ENCODE measurements around the gene STEAP1. TPM values are rescaled to one million over a fixed set of nuclear protein-coding genes. Genes with fewer than 3 reads are reported as not detected.
A peak's percentile ranks its signal among the peaks of the same experiment; 100 is the strongest.

The STEAP1 gene
- total RNA-seq, 4 donors from 2014 or later = 2.9 to 14.6 (median 8.8) TPM

- peak within 1 kb of the TSS; percentile 87 to 91 (median 88) for H3K27ac ChIP-seq (replicated peaks in 1 of 4)
- peak; percentile 96 for DNase-seq (ENCODE audit: extremely low spot score)
- under 1% methylated on average over 42 of the region's 73 CpGs for WGBS
- H3K36me3 ChIP-seq = no peaks in the 10 kb centered on the region
- TF ChIP-seq POLR2AphosphoS5 (IDR thresholded peaks at IDR 0.05) = peak; percentile 67 to 85
- no peak for TF ChIP-seq EP300 (IDR thresholded peaks at IDR 0.05)
- peak; percentile 52 for TF ChIP-seq POLR2A (IDR thresholded peaks at IDR 0.05; ENCODE audit: low read depth)
- TF ChIP-seq CTCF (IDR thresholded peaks at IDR 0.05) = peak; percentile 46 to 79 (median 48)
- intact Hi-C loops (cut with DNase I) = loop anchor here (5.0 kb wide), 2 partner anchors 36 to 54 kb away; partner anchors contain the start of gene CFAP69
- peak within 1 kb of the TSS; percentile 77 to 84 (median 79) for H3K4me3 ChIP-seq
- peaks cover 0 to 8% (median 0%) of the 10 kb centered on the region in 4 donors for H3K27me3 ChIP-seq
- H3K4me1 ChIP-seq = peaks cover 0 to 29% (median 19%) of the 10 kb centered on the region in 4 donors
- no peaks in the 10 kb centered on the region for H3K9me3 ChIP-seq
Observed at GRCh38 chr7:90211391-90212148, 57.3 kb downstream of the STEAP1 start, which contains the start of gene STEAP2. TSS of gene STEAP2 (plus strand) at chr7:90211740. CDS start at chr7:90225083, 13,343 bp downstream.

- no peak for TF ChIP-seq EP300 (IDR thresholded peaks at IDR 0.05)
- TF ChIP-seq POLR2AphosphoS5 (IDR thresholded peaks at IDR 0.05) = no peak
- TF ChIP-seq POLR2A (IDR thresholded peaks at IDR 0.05; ENCODE audit: low read depth) = no peak
- TF ChIP-seq CTCF (IDR thresholded peaks at IDR 0.05) = no peak
- intact Hi-C loops (cut with DNase I) = loop anchor here (5.0 kb wide), 2 partner anchors 35 to 55 kb away; partner anchors contain the start of gene CFAP69
- no peaks in the 10 kb centered on the region for H3K36me3 ChIP-seq
- WGBS = 0% methylated on average over 5 of the region's 6 CpGs
- peak overlapping the region; percentile 77 to 84 (median 79) for H3K4me3 ChIP-seq
- no peak for DNase-seq (ENCODE audit: extremely low spot score)
- peaks cover 0 to 29% (median 21%) of the 10 kb centered on the region in 4 donors for H3K4me1 ChIP-seq
- peak overlapping the region; percentile 87 to 91 (median 88) for H3K27ac ChIP-seq (replicated peaks in 1 of 4)
- H3K9me3 ChIP-seq = no peaks in the 10 kb centered on the region
- peaks cover 0 to 8% (median 0%) of the 10 kb centered on the region in 4 donors for H3K27me3 ChIP-seq
Observed at GRCh38 chr7:90212149-90212495, 57.9 kb downstream of the STEAP1 start.

GRCh38 chr7:90213521-90213920 is 59.3 kb downstream of the STEAP1 start:
- H3K4me1 ChIP-seq = peaks cover 0 to 29% (median 21%) of the 10 kb centered on the region in 4 donors
- H3K36me3 ChIP-seq = no peaks in the 10 kb centered on the region
- intact Hi-C loops (cut with DNase I) = loop anchor here (5.0 kb wide), 2 partner anchors 34 to 56 kb away; partner anchors contain the start of gene CFAP69
- TF ChIP-seq POLR2A (IDR thresholded peaks at IDR 0.05; ENCODE audit: low read depth) (no peak), EP300 (IDR thresholded peaks at IDR 0.05) (no peak), CTCF (IDR thresholded peaks at IDR 0.05) (no peak), POLR2AphosphoS5 (IDR thresholded peaks at IDR 0.05) (no peak)
- no peaks in the 10 kb centered on the region for H3K9me3 ChIP-seq
- H3K27me3 ChIP-seq = peaks cover 0 to 8% (median 0%) of the 10 kb centered on the region in 4 donors
- peak overlapping the region in 1 of 4 donors; percentile 15 for H3K27ac ChIP-seq (replicated peaks in 1 of 4)
- no peak for DNase-seq (ENCODE audit: extremely low spot score)
- peak overlapping the region; percentile 77 to 84 (median 79) for H3K4me3 ChIP-seq
- 74% methylated on average over 2 of the region's 2 CpGs for WGBS

Other genes with a start within 250 kb of the STEAP1 start
- 10 to 100 TPM; 16.1 to 22.5 (median 19.3) TPM for gene STEAP2, start 57.3 kb downstream of the STEAP1 start, total RNA-seq
- 1 to 10 TPM; 3.0 to 8.6 (median 7.5) TPM for gene CFAP69, start 90.7 kb downstream of the STEAP1 start, total RNA-seq
- not detected for gene FAM237B, start 166.8 kb downstream of the STEAP1 start, total RNA-seq
- 10 to 100 TPM in 3 of 4 donors, 1 to 10 TPM in 1; 9.6 to 14.4 (median 12.4) TPM for gene GTPBP10, start 192.2 kb downstream of the STEAP1 start, total RNA-seq
- gene CLDN12, start 249.0 kb downstream of the STEAP1 start, total RNA-seq = 10 to 100 TPM; 17.6 to 33.6 (median 20.1) TPM